PFSK-1 (cell line): Measurements from ENCODE around the gene ATG2B.

ENCODE experiments used
- FOXP2 ChIP-seq: optimal IDR thresholded peaks from 2 replicates; pipeline ENCODE3; 2011; ENCODE audit warnings: borderline replicate concordance, control low read depth, inconsistent platforms; ENCODE audit not compliant: insufficient read depth; ENCODE audit errors: extremely low read length, extremely low read depth
- POLR2AphosphoS5 ChIP-seq: IDR thresholded peaks from 2 replicates; pipeline ENCODE4 v1.6.1; 2012; ENCODE audit warnings: low read depth, mild to moderate bottlenecking, control low read depth, low read length, moderate library complexity
- REST ChIP-seq, 2 experiments: IDR thresholded peaks; 2 replicates each; pipeline versions ENCODE4 v1.6.1 to v1.8.0; 2011 to 2012; ENCODE audit warnings: low read depth in 2 of 2, low read length in 2 of 2, control low read depth in 1 of 2, inconsistent platforms in 1 of 2, mild to moderate bottlenecking in 1 of 2, moderate library complexity in 1 of 2; ENCODE audit not compliant: insufficient read depth in 1 of 2
- SIN3A ChIP-seq: IDR thresholded peaks from 2 replicates; pipeline ENCODE4 v1.6.1; 2012; ENCODE audit warnings: mild to moderate bottlenecking, low read length, moderate library complexity, borderline replicate concordance; ENCODE audit not compliant: insufficient read depth
- TAF1 ChIP-seq: IDR thresholded peaks from 2 replicates; pipeline ENCODE4 v1.6.1; 2012; ENCODE audit warnings: low read length, control low read depth, borderline replicate concordance; ENCODE audit not compliant: insufficient read depth

- TF ChIP-seq REST (IDR thresholded peaks at IDR 0.05; ENCODE audit: insufficient read depth in 1 of 2, low read depth in 2 of 2, low read length in 2 of 2) (no peak), POLR2AphosphoS5 (no peak), SIN3A (no peak), TAF1 (no peak), FOXP2 (no peak)
Measured at GRCh38 chr14:96376093-96376492, 13.0 kb upstream of the ATG2B start.
